A549 treated with DMSO at 1 μM for 4 hours (cell line): Measurements from ENCODE around the gene USP38. TPM values are rescaled to one million over a fixed set of nuclear protein-coding genes. Genes with fewer than 3 reads are reported as not detected.

Experiments
- total RNA-seq: library from RNA; stranded (reverse); fragments of 200-300 nt; extraction: Qiagen RNA extraction; gene quantifications from 5 replicates; pipeline ENCODE4 v1.2.3, GENCODE V29; 2022; ENCODE audit warnings: low read depth

USP38 gene, protein sequence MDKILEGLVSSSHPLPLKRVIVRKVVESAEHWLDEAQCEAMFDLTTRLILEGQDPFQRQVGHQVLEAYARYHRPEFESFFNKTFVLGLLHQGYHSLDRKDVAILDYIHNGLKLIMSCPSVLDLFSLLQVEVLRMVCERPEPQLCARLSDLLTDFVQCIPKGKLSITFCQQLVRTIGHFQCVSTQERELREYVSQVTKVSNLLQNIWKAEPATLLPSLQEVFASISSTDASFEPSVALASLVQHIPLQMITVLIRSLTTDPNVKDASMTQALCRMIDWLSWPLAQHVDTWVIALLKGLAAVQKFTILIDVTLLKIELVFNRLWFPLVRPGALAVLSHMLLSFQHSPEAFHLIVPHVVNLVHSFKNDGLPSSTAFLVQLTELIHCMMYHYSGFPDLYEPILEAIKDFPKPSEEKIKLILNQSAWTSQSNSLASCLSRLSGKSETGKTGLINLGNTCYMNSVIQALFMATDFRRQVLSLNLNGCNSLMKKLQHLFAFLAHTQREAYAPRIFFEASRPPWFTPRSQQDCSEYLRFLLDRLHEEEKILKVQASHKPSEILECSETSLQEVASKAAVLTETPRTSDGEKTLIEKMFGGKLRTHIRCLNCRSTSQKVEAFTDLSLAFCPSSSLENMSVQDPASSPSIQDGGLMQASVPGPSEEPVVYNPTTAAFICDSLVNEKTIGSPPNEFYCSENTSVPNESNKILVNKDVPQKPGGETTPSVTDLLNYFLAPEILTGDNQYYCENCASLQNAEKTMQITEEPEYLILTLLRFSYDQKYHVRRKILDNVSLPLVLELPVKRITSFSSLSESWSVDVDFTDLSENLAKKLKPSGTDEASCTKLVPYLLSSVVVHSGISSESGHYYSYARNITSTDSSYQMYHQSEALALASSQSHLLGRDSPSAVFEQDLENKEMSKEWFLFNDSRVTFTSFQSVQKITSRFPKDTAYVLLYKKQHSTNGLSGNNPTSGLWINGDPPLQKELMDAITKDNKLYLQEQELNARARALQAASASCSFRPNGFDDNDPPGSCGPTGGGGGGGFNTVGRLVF
- 8.7 to 10.3 TPM (median 9.6 TPM) in 5 replicates for total RNA-seq

DNA sequence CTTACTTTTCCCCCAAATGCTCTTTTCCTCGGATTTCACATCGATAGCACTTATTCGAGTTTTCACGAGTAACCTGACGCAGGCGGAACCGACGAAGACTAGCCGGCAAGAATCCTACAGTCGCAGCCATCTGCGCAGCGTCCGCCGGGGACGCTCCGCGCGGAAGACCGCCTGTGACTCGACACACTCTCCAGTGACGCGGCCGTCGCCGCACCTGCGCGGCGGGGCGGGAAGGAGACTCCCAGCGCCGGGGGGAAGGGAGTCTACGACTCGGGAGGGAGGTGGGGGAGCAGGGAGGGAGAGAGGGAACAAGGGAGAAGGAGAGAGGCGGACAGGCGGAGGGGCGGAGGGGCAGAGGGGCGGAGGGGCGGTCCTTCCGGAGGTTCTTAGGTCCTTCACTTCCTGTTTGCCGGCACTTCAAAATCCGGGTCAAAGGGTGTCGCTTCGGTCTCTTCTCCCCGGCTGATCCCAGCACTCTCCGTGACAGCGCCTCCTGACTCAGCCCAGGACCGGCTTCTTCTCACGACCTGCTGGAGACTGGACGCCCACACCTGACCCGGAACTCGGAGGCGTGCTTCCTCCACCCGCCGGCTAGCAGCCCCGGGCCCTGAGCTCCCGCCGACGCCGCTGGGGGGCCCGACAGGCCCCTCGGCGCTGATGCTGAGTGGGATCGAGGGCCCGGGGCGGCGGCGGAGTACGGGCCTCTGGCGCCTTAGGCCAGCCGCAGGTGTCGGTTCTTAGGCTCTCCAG lies at the start of gene USP38:
Gene USP38, plus strand, starts transcription at position 415 of the 750 bp plus-strand sequence. CDS start 534 bp downstream, outside the sequence.

Other genes starting within 250 kb of the USP38 start
- 1.8 to 3.6 TPM (median 2.9 TPM) in 5 replicates for gene GAB1, start 152.0 kb downstream of the USP38 start, total RNA-seq